ENCODE results near the gene USP5. TPM values are rescaled to one million over a fixed set of nuclear protein-coding genes. Genes with fewer than 3 reads are reported as not detected.
"Not testable (repeated sequence)": the region's sequence is repeated elsewhere in the genome, so short reads cannot be mapped to it uniquely, and the experiment has no call there.

USP5 gene
- total RNA-seq, 2 donors from 2014 or later: 58.3 to 84.1 TPM

- H3K36me3 ChIP-seq: peaks cover 0 to 3% of the 10 kb centered on the region in 2 donors
- H3K27ac ChIP-seq: peak overlapping the region; percentile 68 to 75
- intact Hi-C loops (cut with DNase I): loop anchor here (10.0 kb wide), 2 partner anchors 63 to 93 kb away; no protein-coding TSS in a partner anchor
- no peak for DNase-seq (ENCODE audit: low spot score)
- TF ChIP-seq POLR2A (IDR thresholded peaks at IDR 0.05) (no peak), POLR2AphosphoS5 (IDR thresholded peaks at IDR 0.05) (no peak), CTCF (IDR thresholded peaks at IDR 0.05) (no peak)
- no peaks in the 10 kb centered on the region for H3K9me3 ChIP-seq
- peaks cover 16% of the 10 kb centered on the region for H3K4me1 ChIP-seq (replicated peaks)
- no peaks in the 10 kb centered on the region for H3K27me3 ChIP-seq (replicated peaks; ENCODE audit: insufficient read depth)
- no peak overlapping the region for H3K4me3 ChIP-seq
- 70% methylated on average over 12 of the region's 12 CpGs for WGBS
Measured at GRCh38 chr12:6871052-6871957, 19.4 kb downstream of the USP5 start.

DNA sequence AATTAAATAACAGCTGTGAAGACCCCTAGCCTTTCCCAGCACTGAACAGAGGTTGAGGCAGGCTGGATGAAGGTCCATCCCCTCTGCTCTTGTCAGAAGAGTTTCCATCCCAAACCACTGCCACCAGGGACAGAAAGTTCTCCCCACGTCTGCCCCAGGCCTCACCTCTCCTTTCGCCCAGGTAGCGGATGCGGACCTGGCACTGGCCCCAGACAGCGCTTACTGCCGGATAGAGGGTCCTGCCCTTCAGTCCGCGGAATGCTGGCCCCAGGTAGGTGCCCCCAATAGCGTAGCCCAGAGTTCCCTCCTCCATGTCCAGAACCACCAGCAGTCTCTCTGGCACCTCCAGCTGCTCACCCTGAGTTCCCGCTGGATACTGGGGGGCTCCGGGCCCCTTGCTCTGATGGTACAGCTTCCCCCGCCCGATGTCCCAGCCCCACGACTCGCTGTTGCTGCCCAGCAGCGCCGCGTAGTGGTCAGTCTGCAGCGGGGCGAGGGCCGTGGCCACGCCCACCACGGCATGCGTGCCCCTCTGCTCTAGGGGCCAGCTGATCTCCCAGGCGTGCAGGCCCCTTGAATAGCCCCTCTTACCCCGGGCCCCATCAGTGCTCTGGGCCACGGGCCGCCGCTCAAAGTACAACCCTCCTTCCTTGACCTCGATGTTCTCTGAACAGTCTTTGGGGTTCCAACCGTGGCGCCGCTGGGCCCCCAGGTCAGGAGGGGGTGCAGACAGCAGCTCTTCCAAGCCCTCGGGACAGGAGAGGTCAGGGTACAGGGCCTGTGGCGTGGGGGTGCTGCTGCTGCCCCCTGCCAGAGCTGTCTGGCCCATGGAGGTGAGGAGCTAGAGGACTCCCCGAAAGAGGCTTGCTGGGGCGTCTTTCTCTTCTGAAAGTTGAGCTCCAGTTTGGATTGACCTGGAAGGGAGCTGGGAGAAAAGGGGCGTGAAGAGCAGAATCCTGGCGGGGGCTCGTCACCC, 20.4 kb downstream of the USP5 start:
- H3K27ac ChIP-seq: peak overlapping the region; percentile 68 to 75
- no peaks in the 10 kb centered on the region for H3K27me3 ChIP-seq (replicated peaks; ENCODE audit: insufficient read depth)
- H3K36me3 ChIP-seq: peaks cover 0 to 3% of the 10 kb centered on the region in 2 donors
- peaks cover 16% of the 10 kb centered on the region for H3K4me1 ChIP-seq (replicated peaks)
- TF ChIP-seq POLR2A (IDR thresholded peaks at IDR 0.05) (no peak), POLR2AphosphoS5 (IDR thresholded peaks at IDR 0.05) (no peak), CTCF (IDR thresholded peaks at IDR 0.05) (peak; percentile 78 to 94 (median 87))
- intact Hi-C loops (cut with DNase I): loop anchor here (1.0 to 10.0 kb wide), 3 partner anchors 19 to 92 kb away; no protein-coding TSS in a partner anchor
- no peaks in the 10 kb centered on the region for H3K9me3 ChIP-seq
- peak overlapping the region; percentile 49 to 71 for H3K4me3 ChIP-seq
- peak; percentile 70 for DNase-seq (ENCODE audit: low spot score)
- WGBS: 1% methylated on average over 40 of the region's 40 CpGs

GRCh38 chr12:6873094-6874014, 21.4 kb downstream of the USP5 start, which contains the start of gene SPSB2:
SPSB2 (minus strand) TSS chr12:6873303; CDS start chr12:6872901, 402 bp downstream.
- intact Hi-C loops (cut with DNase I): loop anchor here (1.0 to 10.0 kb wide), 3 partner anchors 18 to 91 kb away; no protein-coding TSS in a partner anchor
- TF ChIP-seq CTCF (IDR thresholded peaks at IDR 0.05): peak in 2 of 4 experiments; percentile 16 to 37
- TF ChIP-seq POLR2A (IDR thresholded peaks at IDR 0.05): peak; percentile 69
- peak; percentile 81 for TF ChIP-seq POLR2AphosphoS5 (IDR thresholded peaks at IDR 0.05)
- Histone ChIP-seq H3K4me3 (peak within 1 kb of the TSS; percentile 49 to 71), H3K4me1 (replicated peaks) (peaks cover 13% of the 10 kb centered on the region), H3K9me3 (no peaks in the 10 kb centered on the region), H3K27me3 (replicated peaks; ENCODE audit: insufficient read depth) (no peaks in the 10 kb centered on the region), H3K36me3 (peaks cover 0 to 3% of the 10 kb centered on the region in 2 donors), H3K27ac (peak within 1 kb of the TSS; percentile 68 to 75)
- DNase-seq (ENCODE audit: low spot score): peak; percentile 93
- under 1% methylated on average over 43 of the region's 66 CpGs for WGBS

GRCh38 chr12:6874015-6874368, 22.0 kb downstream of the USP5 start:
- intact Hi-C loops (cut with DNase I): loop anchor here (10.0 kb wide), 2 partner anchors 61 to 91 kb away; no protein-coding TSS in a partner anchor
- WGBS: 53% methylated on average over 9 of the region's 9 CpGs
- Histone ChIP-seq H3K27ac (peak overlapping the region; percentile 68 to 75), H3K4me3 (peak overlapping the region; percentile 49 to 71)
- H3K4me1 ChIP-seq (replicated peaks); H3K36me3 ChIP-seq; H3K9me3 ChIP-seq; DNase-seq (ENCODE audit: low spot score); H3K27me3 ChIP-seq (replicated peaks; ENCODE audit: insufficient read depth): not testable (repeated sequence)

GRCh38 chr12:6879824-6880223, 27.9 kb downstream of the USP5 start:
- 95% methylated on average over 11 of the region's 11 CpGs for WGBS
- H3K27ac ChIP-seq; H3K9me3 ChIP-seq; H3K36me3 ChIP-seq; H3K4me1 ChIP-seq (replicated peaks); H3K27me3 ChIP-seq (replicated peaks; ENCODE audit: insufficient read depth); DNase-seq (ENCODE audit: low spot score); H3K4me3 ChIP-seq: not testable (repeated sequence)
- intact Hi-C loops (cut with DNase I): loop anchor here (10.0 kb wide), 2 partner anchors 55 to 85 kb away; no protein-coding TSS in a partner anchor
